IMR-90 (cell line): ENCODE results near the gene CNPY1. TPM values are rescaled to one million over a fixed set of nuclear protein-coding genes. Genes with fewer than 3 reads are reported as not detected.

Experiments
- ATAC-seq: fragments of 200-7000 bp; cut with Tn5 transposase; 2 replicates; pipeline ENCODE4 v1.9.1; 2020; ENCODE audit warnings: low read depth, mild to moderate bottlenecking, moderate library complexity
- BruUV-seq: library from RNA; stranded (reverse); fragments of 400-500 nt; replicated peaks from 2 replicates; lab custom pipeline; 2021; lab: Mats Ljungman, UMichigan
- CTCF ChIA-PET: fragments of 300-600 bp; formaldehyde crosslinking; extraction: SDS; loops from one replicate; lab custom pipeline; 2021; ENCODE audit warnings: antibody characterized with exemption; lab: Yijun Ruan, JAX
- POLR2A ChIA-PET: fragments of 300-600 bp; sonication (Branson Sonifier 250); formaldehyde crosslinking; loops from one replicate; lab custom pipeline; 2022; ENCODE audit warnings: antibody characterized with exemption; ENCODE audit not compliant: unreplicated experiment; lab: Charles Lee
- DNase-seq: peaks from one replicate; pipeline ENCODE4 v3.0.0; 2013
- H2AFZ ChIP-seq: replicated peaks from 2 replicates; pipeline ENCODE3; 2013; ENCODE audit warnings: low read length, mild to moderate bottlenecking; ENCODE audit not compliant: poor library complexity
- H2AK5ac ChIP-seq: 2 replicates; pipeline ENCODE4 v1.6.1; 2013; ENCODE audit warnings: low read depth, low read length, inconsistent platforms
- H2AK9ac ChIP-seq: replicated peaks from 2 replicates; pipeline ENCODE3; 2013; ENCODE audit warnings: mild to moderate bottlenecking, low read depth, low read length, moderate library complexity; ENCODE audit not compliant: poor library complexity
- H2BK120ac ChIP-seq: 2 replicates; pipeline ENCODE4 v1.6.1; 2013; ENCODE audit warnings: low read depth, low read length, inconsistent platforms
- H2BK15ac ChIP-seq: 3 replicates; pipeline ENCODE4 v1.6.1; 2013; ENCODE audit warnings: low read depth, low read length, inconsistent platforms
- H2BK20ac ChIP-seq: 2 replicates; pipeline ENCODE4 v1.6.1; 2013; ENCODE audit warnings: low read depth, mild to moderate bottlenecking, inconsistent platforms, low read length, moderate library complexity
- H2BK5ac ChIP-seq: 2 replicates; pipeline ENCODE4 v1.6.1; 2013; ENCODE audit warnings: mild to moderate bottlenecking, low read depth, low read length, inconsistent platforms; ENCODE audit not compliant: poor library complexity, severe bottlenecking
- H3K14ac ChIP-seq: replicated peaks from 2 replicates; pipeline ENCODE4 v1.6.1; 2013; ENCODE audit warnings: low read depth, low read length, inconsistent platforms
- H3K18ac ChIP-seq: 2 replicates; pipeline ENCODE4 v1.6.1; 2013; ENCODE audit warnings: low read depth, low read length, control low read depth
- H3K23ac ChIP-seq: 2 replicates; pipeline ENCODE4 v1.6.1; 2013; ENCODE audit warnings: low read depth, low read length, inconsistent platforms
- H3K27ac ChIP-seq: 2 replicates; pipeline ENCODE4 v1.5.1; 2013; ENCODE audit warnings: mild to moderate bottlenecking, control low read depth, low read length; ENCODE audit not compliant: insufficient read depth
- H3K27me3 ChIP-seq: 2 replicates; pipeline ENCODE4 v1.6.1; 2013; ENCODE audit warnings: low read length; ENCODE audit not compliant: control insufficient read depth, insufficient read depth
- H3K36me3 ChIP-seq: 2 replicates; pipeline ENCODE4 v1.6.1; 2013; ENCODE audit warnings: low read length, mixed read lengths; ENCODE audit not compliant: control insufficient read depth, insufficient read depth
- H3K4ac ChIP-seq: 2 replicates; pipeline ENCODE4 v1.6.1; 2013; ENCODE audit warnings: low read depth, low read length, inconsistent platforms
- H3K4me1 ChIP-seq: 2 replicates; pipeline ENCODE4 v1.6.1; 2013; ENCODE audit warnings: low read length, mixed read lengths; ENCODE audit not compliant: control insufficient read depth, insufficient read depth
- H3K4me2 ChIP-seq: 2 replicates; pipeline ENCODE4 v1.6.1; 2013; ENCODE audit warnings: low read depth, mild to moderate bottlenecking, control low read depth, low read length, moderate library complexity
- H3K4me3 ChIP-seq: 2 replicates; pipeline ENCODE4 v1.5.1; 2013; ENCODE audit warnings: low read depth, mild to moderate bottlenecking, control low read depth, low read length, moderate library complexity; ENCODE audit not compliant: insufficient read depth
- H3K56ac ChIP-seq: 2 replicates; pipeline ENCODE4 v1.6.1; 2013; ENCODE audit warnings: low read length, inconsistent platforms; ENCODE audit not compliant: insufficient read depth; ENCODE audit errors: extremely low read depth
- H3K79me1 ChIP-seq, 2 experiments: 2 replicates each; pipeline ENCODE4 v1.6.1; 2013; ENCODE audit warnings: low read length in 2 of 2, inconsistent platforms in 1 of 2, low read depth in 1 of 2
- H3K9ac ChIP-seq: 2 replicates; pipeline ENCODE4 v1.6.1; 2013; ENCODE audit warnings: low read depth, low read length, control low read depth
- H3K9me1 ChIP-seq: 2 replicates; pipeline ENCODE4 v1.6.1; 2013; ENCODE audit warnings: low read length, inconsistent platforms; ENCODE audit not compliant: insufficient read depth
- H3K9me3 ChIP-seq: 2 replicates; pipeline ENCODE4 v1.6.1; 2013; ENCODE audit warnings: low read length; ENCODE audit not compliant: control insufficient read depth, insufficient read depth
- H4K20me1 ChIP-seq: 2 replicates; pipeline ENCODE4 v1.6.1; 2013; ENCODE audit warnings: low read length, inconsistent platforms; ENCODE audit not compliant: insufficient read depth
- H4K5ac ChIP-seq: 2 replicates; pipeline ENCODE4 v1.6.1; 2013; ENCODE audit warnings: mild to moderate bottlenecking, low read depth, low read length, control low read depth
- H4K8ac ChIP-seq, 2 experiments: 2 replicates each; pipeline ENCODE4 v1.6.1; 2013; ENCODE audit warnings: low read depth in 2 of 2, low read length in 2 of 2, control low read depth in 1 of 2, inconsistent platforms in 1 of 2
- H4K91ac ChIP-seq: 2 replicates; pipeline ENCODE4 v1.6.1; 2013; ENCODE audit warnings: low read depth, low read length, inconsistent platforms; ENCODE audit not compliant: insufficient read depth
- CEBPB ChIP-seq: IDR thresholded peaks from 2 replicates; pipeline ENCODE4 v1.6.1; 2012; ENCODE audit warnings: low read depth, low read length, improper control_type of control experiment
- MAZ ChIP-seq: IDR thresholded peaks from 2 replicates; pipeline ENCODE4 v1.6.1; 2012; ENCODE audit warnings: low read depth, mild to moderate bottlenecking, low read length, improper control_type of control experiment, moderate library complexity, borderline replicate concordance
- MXI1 ChIP-seq: IDR thresholded peaks from 2 replicates; pipeline ENCODE4 v1.6.1; 2012; ENCODE audit warnings: low read depth, mild to moderate bottlenecking, low read length, moderate library complexity, borderline replicate concordance
- WGBS, 2 experiments: methylation state at CpG; one replicate each; pipeline versions ENCODE4 v1.1.5 to v1.1.7; 2013; ENCODE audit warnings: missing lambda C conversion rate in 2 of 2; ENCODE audit not compliant: insufficient read length in 1 of 2; ENCODE audit errors: extremely low coverage in 2 of 2; 5-methylcytosine and 5-hydroxymethylcytosine counted together
- dilution Hi-C: fragments of 300-500 bp; cut with HindIII; formaldehyde crosslinking; loops from one replicate; pipeline ENCODE4 v1.14.3; 2018; ENCODE audit warnings: low sequenced_read_pairs; ENCODE audit not compliant: unreplicated experiment
- in situ Hi-C: fragments of 300-500 bp; cut with MboI; formaldehyde crosslinking; loops from 3 replicates; pipeline ENCODE4 v1.14.3; 2019; ENCODE audit warnings: low sequenced_read_pairs, inconsistent platforms, mixed read lengths
- intact Hi-C: fragments of 100-400 bp; cut with micrococcal nuclease; formaldehyde crosslinking; loops from 2 replicates; pipeline ENCODE4 v1.10.0; 2022
- polyA plus RNA-seq, 3 experiments: library from polyadenylated mRNA; depleted of rRNA; stranded (reverse); fragments of >200 nt; gene quantifications; 2 replicates each; pipeline ENCODE4 v1.2.3, GENCODE V29; 2012; ENCODE audit warnings: low replicate concordance in 1 of 3
- total RNA-seq: library from RNA; depleted of rRNA; stranded (reverse); fragments of >200 nt; gene quantifications from 2 replicates; pipeline ENCODE4 v1.2.3, GENCODE V29; 2012
- TF ChIP-seq, protein P1 (sequence below): fragments of 150-350 bp; IDR thresholded peaks from 2 replicates; pipeline ENCODE4 v1.6.1; 2017; ENCODE audit warnings: mild to moderate bottlenecking, antibody characterized with exemption, low read length, low read depth

Gene CNPY1
- total and polyA plus RNA-seq, 2 of the 4 experiments (the other 2 are of a cell fraction) = not detected

DNA sequence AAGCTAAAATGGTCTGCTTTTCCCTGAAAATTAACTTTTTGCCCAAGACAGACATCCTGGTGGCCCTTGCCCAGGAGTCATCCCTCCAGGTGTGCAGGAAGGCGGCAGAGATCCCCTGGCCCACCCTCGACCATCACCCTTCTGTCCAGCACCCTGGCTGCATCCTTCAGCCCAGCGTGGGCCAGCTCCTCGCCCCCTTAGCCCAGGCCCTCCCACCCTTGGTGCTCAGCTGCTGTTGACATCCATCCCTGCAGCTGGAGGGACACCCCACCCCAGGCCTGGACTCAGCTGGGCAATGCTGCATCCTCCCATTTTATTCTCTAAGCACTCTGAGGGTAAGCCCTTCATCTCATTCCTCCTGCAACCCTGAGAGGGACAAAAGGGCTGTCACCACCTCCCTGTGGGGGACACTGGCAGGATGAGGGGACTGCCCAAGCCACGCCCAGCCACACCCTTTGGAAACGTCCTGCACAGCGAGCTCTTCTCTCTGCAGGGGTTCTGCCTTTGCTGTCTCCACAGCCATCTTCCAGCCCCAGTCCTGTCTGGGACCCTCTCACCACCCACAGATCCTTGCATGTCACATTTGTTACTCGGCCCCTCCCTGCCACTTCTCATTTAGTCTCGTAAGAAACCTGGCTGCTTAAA is 57.8 kb downstream of the CNPY1 start:
- no peak overlapping the region for H3K14ac ChIP-seq
- no peak overlapping the region for H3K4me2 ChIP-seq
- H3K27ac ChIP-seq = no peak overlapping the region
- no peak overlapping the region for H4K91ac ChIP-seq
- dilution Hi-C loops (no loop called here), in situ Hi-C loops (no loop called here), intact Hi-C loops (no loop called here)
- H4K8ac ChIP-seq = no peak overlapping the region
- peaks cover 3% of the 10 kb centered on the region; the same call in 1 of the 2 replicates for H3K27me3 ChIP-seq
- H2BK20ac ChIP-seq = no peak overlapping the region
- H3K4me1 ChIP-seq = no peaks in the 10 kb centered on the region
- H3K4me3 ChIP-seq = no peak overlapping the region
- DNase-seq (no peak), ATAC-seq (no peak)
- no peak overlapping the region for H3K23ac ChIP-seq
- H3K9me1 ChIP-seq = no peaks in the 10 kb centered on the region
- no peak overlapping the region for H2BK15ac ChIP-seq
- H2BK120ac ChIP-seq = no peak overlapping the region
- no peaks in the 10 kb centered on the region for H4K20me1 ChIP-seq
- no peak overlapping the region for H4K5ac ChIP-seq
- no peak overlapping the region for H2AK5ac ChIP-seq
- peak overlapping the region; percentile 28 for H2AK9ac ChIP-seq
- no peak for TF ChIP-seq CEBPB
- TF ChIP-seq, protein P1, sequence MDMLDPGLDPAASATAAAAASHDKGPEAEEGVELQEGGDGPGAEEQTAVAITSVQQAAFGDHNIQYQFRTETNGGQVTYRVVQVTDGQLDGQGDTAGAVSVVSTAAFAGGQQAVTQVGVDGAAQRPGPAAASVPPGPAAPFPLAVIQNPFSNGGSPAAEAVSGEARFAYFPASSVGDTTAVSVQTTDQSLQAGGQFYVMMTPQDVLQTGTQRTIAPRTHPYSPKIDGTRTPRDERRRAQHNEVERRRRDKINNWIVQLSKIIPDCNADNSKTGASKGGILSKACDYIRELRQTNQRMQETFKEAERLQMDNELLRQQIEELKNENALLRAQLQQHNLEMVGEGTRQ = no peak
- TF ChIP-seq MAZ = no peak
- no peak for TF ChIP-seq MXI1
- no TSS peak for BruUV-seq
- no peaks in the 10 kb centered on the region for H3K79me1 ChIP-seq
- H3K56ac ChIP-seq = no peak overlapping the region
- CTCF ChIA-PET = no interaction called here
- no peak overlapping the region for H2AFZ ChIP-seq
- no peak overlapping the region for H2BK5ac ChIP-seq
- H3K9me3 ChIP-seq = no peaks in the 10 kb centered on the region
- WGBS, 2 experiments = 51% methylated on average over 3 of the region's 9 CpGs; no CpG with 5 or more reads in 1 of the 2 experiments
- POLR2A ChIA-PET = no interaction called here
- H3K18ac ChIP-seq = no peak overlapping the region
- H3K9ac ChIP-seq = no peak overlapping the region
- no peaks in the 10 kb centered on the region for H3K36me3 ChIP-seq
- no peak overlapping the region for H3K4ac ChIP-seq
